Body of pancreas (tissue), 4 donors: Measurements from ENCODE around the gene HIVEP2.

ENCODE experiments used
- CTCF ChIP-seq, 7 experiments: fragments of 450-650 bp in 4 of 7; fragments of 200-600 bp in 3 of 7; sonication (generic) in 3 of 7; IDR thresholded peaks; one replicate each; pipeline ENCODE4 v1.5.1; 2016 to 2019; ENCODE audit warnings: antibody characterized with exemption in 7 of 7
- POLR2A ChIP-seq, 3 donors: fragments of 450-650 bp; IDR thresholded peaks; one replicate each; pipeline ENCODE4 v1.6.1; 2016; ENCODE audit warnings: antibody characterized with exemption in 3 of 3, mild to moderate bottlenecking in 2 of 3

GRCh38 chr6:142888456-142888855, 56.5 kb downstream of the HIVEP2 start:
- no peak for TF ChIP-seq CTCF (IDR thresholded peaks at IDR 0.05)
- no peak for TF ChIP-seq POLR2A (IDR thresholded peaks at IDR 0.05)
